Measurements from ENCODE around the gene CD177. TPM values are rescaled to one million over a fixed set of nuclear protein-coding genes. Genes with fewer than 3 reads are reported as not detected.
"Not testable (repeated sequence)": the region's sequence is repeated elsewhere in the genome, so short reads cannot be mapped to it uniquely, and the experiment has no call there.

CD177 gene
- total RNA-seq, 2 donors from 2014 or later: not detected

DNA sequence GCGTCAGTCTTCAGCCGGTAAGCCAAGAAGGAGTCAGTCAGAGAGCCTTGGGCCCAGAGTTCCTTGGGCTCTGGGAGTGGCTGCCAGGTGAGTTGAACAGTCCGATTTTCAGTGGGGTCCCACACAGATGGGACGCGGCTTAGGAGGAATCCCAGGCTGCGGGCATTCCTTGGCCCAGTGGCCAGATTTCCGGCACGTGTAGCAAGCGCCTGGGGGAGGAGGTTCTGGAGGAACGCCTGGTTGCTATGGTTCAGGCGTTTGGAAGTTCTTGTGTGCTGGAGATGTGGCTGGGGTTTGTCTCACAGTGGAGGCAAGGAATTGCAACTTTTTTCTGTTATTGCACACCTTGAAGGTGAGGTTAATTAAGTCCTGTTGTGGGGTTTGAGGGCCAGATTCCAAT lies 26.7 kb upstream of the CD177 start:
- H3K27ac Mint-ChIP-seq; H3K36me3 Mint-ChIP-seq (ENCODE audit: low read depth); H3K9me3 Mint-ChIP-seq; H3K4me1 Mint-ChIP-seq; H3K4me3 Mint-ChIP-seq; ATAC-seq (replicated peaks): not testable (repeated sequence)
- peaks cover 17% of the 10 kb centered on the region for H3K27me3 Mint-ChIP-seq

DNA sequence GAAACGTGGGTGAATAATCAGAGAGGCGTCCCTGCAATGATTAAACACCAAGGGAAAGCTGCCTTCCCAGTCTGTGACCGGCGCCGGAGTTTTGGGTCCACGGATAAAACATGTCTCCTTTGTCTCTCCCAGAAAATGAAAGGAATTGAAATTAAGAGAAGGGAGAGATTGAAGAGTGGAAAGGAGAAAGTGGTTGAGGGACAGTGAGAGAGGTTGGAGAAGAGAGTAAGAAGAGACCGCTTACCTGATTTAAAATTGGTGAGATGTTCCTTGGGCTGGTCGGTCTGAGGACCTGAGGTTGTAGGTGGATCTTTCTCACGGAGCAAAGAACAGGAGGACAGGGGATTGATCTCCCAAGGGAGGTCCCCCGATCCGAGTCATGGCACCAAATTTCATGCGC lies 24.9 kb upstream of the CD177 start:
- H3K27me3 Mint-ChIP-seq: peaks cover 15% of the 10 kb centered on the region
- H3K4me3 Mint-ChIP-seq; ATAC-seq (replicated peaks); H3K4me1 Mint-ChIP-seq; H3K9me3 Mint-ChIP-seq; H3K36me3 Mint-ChIP-seq (ENCODE audit: low read depth); H3K27ac Mint-ChIP-seq: not testable (repeated sequence)

DNA sequence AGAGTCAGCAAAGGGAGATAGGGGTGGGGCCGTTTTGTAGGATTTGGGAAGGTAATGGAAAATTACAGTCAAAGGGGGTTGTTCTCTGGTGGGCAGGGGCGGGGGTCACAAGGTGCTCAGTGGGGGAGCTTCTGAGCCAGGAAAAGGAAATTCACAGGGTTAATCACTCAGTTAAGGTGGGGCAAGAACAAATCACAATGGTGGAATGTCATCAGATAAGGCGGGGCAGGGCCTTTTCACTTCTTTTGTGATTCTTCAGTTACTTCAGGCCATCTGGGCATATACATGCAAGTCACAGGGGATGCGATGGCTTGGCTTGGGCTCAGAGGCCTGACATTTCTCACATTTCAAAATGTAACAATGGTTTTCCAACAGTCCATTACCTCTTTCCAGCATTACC lies 24.4 kb upstream of the CD177 start:
- not testable (repeated sequence) for ATAC-seq (replicated peaks); H3K36me3 Mint-ChIP-seq (ENCODE audit: low read depth); H3K27ac Mint-ChIP-seq; H3K4me1 Mint-ChIP-seq; H3K9me3 Mint-ChIP-seq; H3K4me3 Mint-ChIP-seq
- peaks cover 15% of the 10 kb centered on the region for H3K27me3 Mint-ChIP-seq

DNA sequence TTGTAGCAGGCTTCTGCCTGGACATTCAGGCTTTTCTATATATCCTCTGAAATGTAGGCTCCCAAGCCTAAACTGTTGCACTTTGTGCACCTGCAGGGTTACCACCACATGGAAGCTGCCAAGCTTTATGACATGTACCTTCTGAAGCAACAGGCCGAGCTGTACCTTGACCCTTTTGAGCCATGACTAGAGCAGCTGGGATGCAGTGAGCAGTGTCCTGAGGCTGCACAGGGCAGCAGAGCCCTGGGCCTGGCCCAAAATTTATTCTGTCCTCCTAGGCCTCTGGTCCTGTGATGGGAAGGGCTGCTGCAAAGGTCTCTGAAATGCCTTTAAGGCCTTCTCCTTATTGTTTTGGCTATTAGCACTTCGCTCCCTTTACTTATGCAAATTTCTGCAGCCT lies 23.5 kb upstream of the CD177 start:
- no peaks in the 10 kb centered on the region for H3K36me3 Mint-ChIP-seq (ENCODE audit: low read depth)
- no peak for ATAC-seq (replicated peaks)
- H3K4me1 Mint-ChIP-seq: no peaks in the 10 kb centered on the region
- no peak overlapping the region for H3K27ac Mint-ChIP-seq
- peaks cover 15% of the 10 kb centered on the region for H3K27me3 Mint-ChIP-seq
- H3K9me3 Mint-ChIP-seq: no peaks in the 10 kb centered on the region
- H3K4me3 Mint-ChIP-seq: no peak overlapping the region

DNA sequence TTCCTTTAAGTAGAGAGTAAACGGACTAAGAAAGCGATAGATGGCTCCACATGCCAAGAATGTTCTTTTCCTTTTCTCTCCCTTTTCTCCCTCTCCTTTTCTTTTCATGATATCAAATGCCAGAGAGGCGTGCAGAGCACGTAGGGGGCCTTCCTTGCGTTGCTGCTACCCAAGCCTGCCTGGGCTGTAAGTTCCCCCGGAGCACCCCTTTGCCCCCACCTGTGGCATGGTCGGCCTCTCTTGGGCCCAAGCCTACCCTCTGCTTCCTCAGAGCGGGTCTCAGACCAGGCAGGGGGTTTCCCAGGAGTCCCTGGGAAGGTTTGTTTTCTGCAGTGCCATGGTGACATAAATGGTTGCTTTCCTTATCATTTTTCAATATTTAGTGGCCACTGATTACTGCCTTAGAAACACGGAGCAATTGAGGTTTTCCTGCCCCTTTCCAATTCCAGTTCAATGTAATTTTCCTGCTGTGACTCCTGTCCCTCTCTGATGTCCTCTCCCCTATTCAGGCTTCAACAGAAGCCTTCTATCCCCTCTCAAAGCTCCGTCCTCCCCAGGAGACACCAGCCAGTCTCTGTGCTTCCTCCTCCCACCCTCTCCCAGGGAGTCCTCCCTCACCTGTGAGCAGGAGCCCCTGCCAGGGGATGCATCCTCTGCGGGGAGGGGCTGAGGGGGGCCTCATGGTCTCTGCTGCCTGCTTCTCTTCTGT lies 22.6 kb upstream of the CD177 start:
- Mint-ChIP-seq H3K27ac (no peak overlapping the region), H3K27me3 (peaks cover 15% of the 10 kb centered on the region), H3K4me3 (no peak overlapping the region), H3K9me3 (no peaks in the 10 kb centered on the region), H3K4me1 (no peaks in the 10 kb centered on the region), H3K36me3 (ENCODE audit: low read depth) (no peaks in the 10 kb centered on the region)
- no peak for ATAC-seq (replicated peaks)

DNA sequence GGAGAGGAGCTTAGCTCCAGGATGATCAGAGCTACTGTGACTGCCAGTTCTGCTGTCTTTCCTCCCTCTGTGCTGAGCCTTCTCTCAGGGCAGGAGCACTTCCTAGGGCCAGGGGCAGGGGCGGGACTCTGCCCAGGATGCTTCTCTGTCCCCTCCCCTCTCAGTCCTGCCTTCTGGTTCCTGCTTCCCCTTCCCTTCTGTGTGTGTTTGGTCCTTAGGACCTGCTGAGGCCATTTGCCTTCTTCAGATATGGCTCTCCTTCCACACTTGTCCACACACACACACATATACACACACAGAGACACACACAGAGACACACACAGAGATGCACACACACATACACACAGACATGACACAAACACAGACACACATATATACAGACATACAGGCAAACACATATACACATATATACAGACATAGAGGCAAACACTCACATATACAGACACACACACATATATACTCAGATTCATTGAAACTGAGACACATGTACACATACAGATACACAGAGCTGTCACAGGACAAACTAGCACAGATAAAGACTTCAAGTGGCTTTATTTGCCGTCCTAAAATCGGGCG lies 22.0 kb upstream of the CD177 start:
- Mint-ChIP-seq H3K9me3 (no peaks in the 10 kb centered on the region), H3K36me3 (ENCODE audit: low read depth) (no peaks in the 10 kb centered on the region), H3K27me3 (peaks cover 15% of the 10 kb centered on the region), H3K4me3 (no peak overlapping the region), H3K4me1 (no peaks in the 10 kb centered on the region), H3K27ac (no peak overlapping the region)
- no peak for ATAC-seq (replicated peaks)

DNA sequence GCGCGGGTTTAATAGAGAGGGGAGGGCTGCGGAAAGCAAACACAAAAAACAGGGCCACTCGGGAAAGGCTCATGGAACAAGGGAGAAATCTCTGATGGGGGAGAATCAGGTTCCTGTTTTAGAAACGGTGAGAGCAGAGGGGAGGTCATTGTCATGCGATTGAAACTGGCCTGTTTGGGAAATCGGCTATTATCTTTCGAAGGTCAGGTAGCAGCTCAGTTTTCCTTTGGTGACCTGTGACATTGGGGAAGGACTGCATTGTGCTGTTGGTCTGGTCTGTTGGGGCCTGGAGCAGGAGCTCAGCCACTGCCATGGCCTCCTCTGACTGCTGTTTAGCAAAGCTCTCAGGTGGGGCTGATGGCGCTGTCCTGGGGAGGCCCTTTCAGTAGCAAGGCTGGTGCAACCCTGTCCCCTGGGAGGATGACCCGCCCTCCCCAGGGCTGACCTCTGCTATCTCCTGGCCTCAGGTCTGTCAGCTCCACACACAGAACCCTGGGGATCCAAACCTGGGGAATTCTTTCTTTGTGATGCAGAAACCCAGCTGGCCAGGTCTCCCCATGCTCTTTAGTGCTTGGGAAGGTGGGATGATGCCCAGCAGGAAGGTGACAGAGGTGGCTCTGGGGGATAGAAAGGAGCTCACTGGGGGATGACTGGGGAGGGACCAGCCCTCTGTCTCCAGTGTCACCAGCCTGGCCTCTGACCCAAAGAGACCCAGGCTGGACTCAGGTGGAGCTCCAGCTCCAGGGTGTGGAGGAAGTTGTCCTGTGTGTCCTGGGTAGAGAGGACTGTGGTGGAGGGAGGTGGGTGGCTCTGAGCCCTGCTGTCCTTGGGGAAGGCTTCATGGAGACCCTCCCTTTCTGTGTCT lies 21.2 kb upstream of the CD177 start:
- H3K4me3 Mint-ChIP-seq: no peak overlapping the region
- no peak for ATAC-seq (replicated peaks)
- no peaks in the 10 kb centered on the region for H3K9me3 Mint-ChIP-seq
- H3K27ac Mint-ChIP-seq: peak overlapping the region; percentile 32
- H3K4me1 Mint-ChIP-seq: no peaks in the 10 kb centered on the region
- peaks cover 12% of the 10 kb centered on the region for H3K27me3 Mint-ChIP-seq
- H3K36me3 Mint-ChIP-seq (ENCODE audit: low read depth): no peaks in the 10 kb centered on the region

DNA sequence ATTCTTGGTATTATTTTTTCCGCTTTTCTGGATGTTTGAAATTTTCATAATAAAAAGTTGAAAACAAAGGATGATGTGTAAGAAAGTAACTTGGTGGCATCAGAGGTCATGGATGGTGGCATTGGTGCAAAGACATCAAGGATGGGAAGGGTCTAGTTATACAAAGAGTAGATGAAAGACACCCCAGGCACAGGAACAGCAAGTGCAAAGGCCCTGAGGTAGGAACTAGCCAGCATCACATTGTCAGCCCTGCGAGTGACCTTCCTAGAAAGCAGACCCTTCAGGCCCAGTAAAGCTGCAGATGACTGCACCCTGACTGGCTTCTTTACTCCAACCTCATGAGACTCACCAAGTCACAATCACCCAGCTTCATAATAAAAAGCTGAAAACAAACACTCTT lies 17.0 kb upstream of the CD177 start:
- not testable (repeated sequence) for H3K4me3 Mint-ChIP-seq; H3K27ac Mint-ChIP-seq; H3K4me1 Mint-ChIP-seq; H3K36me3 Mint-ChIP-seq (ENCODE audit: low read depth); ATAC-seq (replicated peaks); H3K9me3 Mint-ChIP-seq
- H3K27me3 Mint-ChIP-seq: peaks cover 28% of the 10 kb centered on the region

DNA sequence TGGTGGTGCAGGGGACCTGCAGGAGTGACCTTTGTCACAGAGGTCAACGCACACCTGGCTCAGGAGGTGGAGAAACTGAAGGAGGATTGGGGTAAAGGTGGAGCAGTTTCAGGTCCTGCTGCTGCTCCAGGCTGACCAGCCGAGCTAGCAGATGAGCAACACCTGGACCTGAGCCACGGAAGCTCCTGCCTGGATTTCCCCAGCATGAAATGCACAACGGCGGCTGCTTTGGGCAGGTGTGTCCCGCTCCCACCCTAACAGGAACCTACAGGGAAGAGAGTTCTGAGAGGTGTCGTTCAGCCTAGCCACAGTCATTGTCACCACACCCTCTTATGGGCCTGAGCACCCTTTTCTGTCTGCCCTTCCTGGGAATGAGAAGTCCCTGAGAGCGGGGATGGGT lies 15.7 kb upstream of the CD177 start:
- no peak for ATAC-seq (replicated peaks)
- H3K27me3 Mint-ChIP-seq: peaks cover 25% of the 10 kb centered on the region
- H3K27ac Mint-ChIP-seq: no peak overlapping the region
- H3K4me3 Mint-ChIP-seq: no peak overlapping the region
- H3K36me3 Mint-ChIP-seq (ENCODE audit: low read depth): no peaks in the 10 kb centered on the region
- H3K9me3 Mint-ChIP-seq: no peaks in the 10 kb centered on the region
- H3K4me1 Mint-ChIP-seq: no peaks in the 10 kb centered on the region

DNA sequence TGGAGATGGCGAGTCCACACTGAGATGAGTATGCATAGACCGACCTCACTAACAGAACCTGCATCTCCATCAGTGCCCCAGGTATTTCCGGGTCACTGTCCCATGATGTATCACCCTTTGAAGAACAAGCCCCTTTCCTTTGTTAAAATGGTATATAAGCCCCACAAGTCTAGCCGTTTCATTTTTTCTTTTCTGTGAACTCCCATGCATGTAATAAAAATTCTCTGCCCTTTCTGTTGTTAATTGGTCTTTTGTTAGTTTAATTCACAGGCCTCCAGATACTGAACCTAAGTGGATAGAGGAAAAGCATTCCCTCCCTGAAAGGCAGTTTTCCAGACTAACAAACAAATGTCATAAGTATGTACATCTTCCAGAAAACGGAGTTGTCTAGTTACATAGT lies 15.0 kb upstream of the CD177 start:
- Mint-ChIP-seq H3K9me3 (no peaks in the 10 kb centered on the region), H3K27ac (no peak overlapping the region), H3K4me1 (no peaks in the 10 kb centered on the region), H3K4me3 (no peak overlapping the region), H3K36me3 (ENCODE audit: low read depth) (no peaks in the 10 kb centered on the region), H3K27me3 (peaks cover 32% of the 10 kb centered on the region)
- ATAC-seq (replicated peaks): no peak

DNA sequence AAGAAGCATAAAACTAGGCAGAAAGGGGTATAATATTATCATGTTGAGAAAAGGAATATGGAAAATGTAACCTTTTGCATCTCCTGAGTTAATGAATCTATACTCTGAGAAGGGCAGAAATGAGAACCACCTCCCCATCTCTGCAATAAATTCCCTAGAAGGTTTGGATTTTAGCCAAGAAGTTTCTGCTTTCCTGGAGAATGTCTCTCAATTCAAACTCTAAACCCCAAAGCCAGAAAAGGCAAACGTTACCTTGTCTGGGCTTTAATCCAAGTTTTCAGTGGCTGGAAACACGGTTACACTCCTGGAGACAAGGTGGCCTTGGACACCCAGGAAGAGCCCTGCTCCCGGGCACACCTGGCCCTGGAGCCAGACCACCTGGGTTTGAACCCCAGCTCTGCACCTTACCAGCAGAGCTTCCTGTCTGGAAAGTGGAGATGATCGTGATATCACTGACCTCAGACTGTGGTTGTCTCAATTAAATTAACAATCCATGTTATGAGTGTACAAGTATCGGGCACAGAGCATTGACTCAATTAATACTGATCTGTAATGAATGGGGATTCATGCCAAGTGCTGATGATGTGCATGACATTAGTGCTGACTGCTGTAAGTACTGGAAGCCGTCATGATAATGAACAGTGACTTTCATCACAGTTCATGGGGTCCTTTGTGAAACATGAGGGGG lies 14.1 kb upstream of the CD177 start:
- H3K27me3 Mint-ChIP-seq: peaks cover 33% of the 10 kb centered on the region
- not testable (repeated sequence) for H3K36me3 Mint-ChIP-seq (ENCODE audit: low read depth); H3K4me3 Mint-ChIP-seq; H3K4me1 Mint-ChIP-seq; H3K27ac Mint-ChIP-seq; H3K9me3 Mint-ChIP-seq; ATAC-seq (replicated peaks)

DNA sequence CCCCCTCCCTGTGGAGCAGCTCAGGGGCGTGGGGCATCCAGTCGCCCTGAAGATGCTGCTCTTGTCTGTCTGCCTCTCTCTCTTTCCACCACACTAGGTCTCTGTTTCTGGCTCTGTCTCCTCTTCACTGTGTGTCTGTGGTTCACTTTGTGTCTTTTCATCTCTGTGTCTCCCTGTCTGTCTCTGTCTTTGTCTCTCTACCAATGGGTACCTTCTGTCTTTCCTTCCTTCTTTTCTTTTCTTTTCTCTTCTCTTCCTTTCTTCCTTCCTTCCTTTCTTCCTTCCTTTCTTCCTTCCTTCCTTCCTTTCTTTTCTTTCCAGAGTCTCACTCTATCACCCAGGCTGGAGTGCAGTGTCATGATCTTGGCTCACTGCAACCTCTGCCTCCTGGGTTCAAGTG lies 13.4 kb upstream of the CD177 start:
- H3K27me3 Mint-ChIP-seq: peaks cover 33% of the 10 kb centered on the region
- not testable (repeated sequence) for H3K4me3 Mint-ChIP-seq; H3K9me3 Mint-ChIP-seq; H3K4me1 Mint-ChIP-seq; ATAC-seq (replicated peaks); H3K27ac Mint-ChIP-seq; H3K36me3 Mint-ChIP-seq (ENCODE audit: low read depth)

DNA sequence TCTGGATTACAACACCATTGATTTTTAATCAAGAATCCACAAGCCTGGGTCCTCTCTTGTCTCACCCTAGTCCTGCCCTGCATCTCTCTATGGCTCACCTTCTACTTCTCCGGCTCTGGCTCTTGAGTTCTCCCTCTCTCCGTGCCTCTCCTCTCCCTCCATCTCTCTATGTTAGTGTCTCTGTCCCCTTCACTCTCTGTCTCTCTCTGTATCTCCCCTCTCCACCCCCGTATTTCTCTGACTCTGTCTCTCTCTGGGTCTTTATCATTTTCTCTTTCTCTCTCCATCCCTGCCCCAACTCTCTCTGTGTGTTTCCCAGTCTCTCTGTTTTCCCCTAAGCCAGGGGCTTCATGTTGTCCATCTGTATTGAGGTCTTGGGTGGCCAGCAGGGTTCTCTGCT lies 12.4 kb upstream of the CD177 start:
- H3K4me3 Mint-ChIP-seq; H3K4me1 Mint-ChIP-seq; H3K9me3 Mint-ChIP-seq; ATAC-seq (replicated peaks); H3K27ac Mint-ChIP-seq; H3K36me3 Mint-ChIP-seq (ENCODE audit: low read depth): not testable (repeated sequence)
- peaks cover 33% of the 10 kb centered on the region for H3K27me3 Mint-ChIP-seq

DNA sequence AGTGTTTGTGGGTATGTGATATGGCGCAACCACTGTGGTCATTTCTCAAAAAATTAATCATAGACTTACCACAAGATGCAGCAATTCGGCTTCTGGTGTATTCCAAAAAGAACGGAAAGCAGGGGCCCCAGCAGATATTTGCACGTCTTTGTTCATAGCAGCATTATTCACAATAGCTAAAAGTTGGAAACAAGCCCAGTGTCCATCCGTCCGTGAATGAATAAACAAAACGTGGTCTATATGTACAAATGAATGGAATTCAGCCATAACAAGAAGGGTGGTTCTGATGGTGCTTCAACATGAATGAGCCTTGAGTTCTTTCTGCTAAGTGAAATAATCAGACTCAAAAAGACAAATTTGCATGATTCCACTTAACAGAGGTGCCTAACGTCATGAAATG lies 11.4 kb upstream of the CD177 start:
- H3K36me3 Mint-ChIP-seq (ENCODE audit: low read depth); H3K27ac Mint-ChIP-seq; ATAC-seq (replicated peaks); H3K9me3 Mint-ChIP-seq; H3K4me3 Mint-ChIP-seq; H3K4me1 Mint-ChIP-seq: not testable (repeated sequence)
- H3K27me3 Mint-ChIP-seq: peaks cover 34% of the 10 kb centered on the region
